ENCODE data around the gene CFAP58.

Gene CFAP58

GRCh38 chr10:104359811-104360210 is 6.2 kb downstream of the CFAP58 start:
- in situ Hi-C loops (cut with MboI; ENCODE audit: low sequenced_read_pairs), result no loop called here

- in situ Hi-C loops (cut with MboI; ENCODE audit: low sequenced_read_pairs), result no loop called here
Observed at GRCh38 chr10:104367904-104368303, 14.3 kb downstream of the CFAP58 start.

- in situ Hi-C loops (cut with MboI; ENCODE audit: low sequenced_read_pairs), result no loop called here
Observed at GRCh38 chr10:104368381-104368780, 14.7 kb downstream of the CFAP58 start.

- in situ Hi-C loops (cut with MboI; ENCODE audit: low sequenced_read_pairs), result no loop called here
Observed at GRCh38 chr10:104371753-104372152, 18.1 kb downstream of the CFAP58 start.

- in situ Hi-C loops (cut with MboI; ENCODE audit: low sequenced_read_pairs), result no loop called here
Observed at GRCh38 chr10:104374591-104374990, 21.0 kb downstream of the CFAP58 start.

- in situ Hi-C loops (cut with MboI; ENCODE audit: low sequenced_read_pairs), result no loop called here
Observed at GRCh38 chr10:104376784-104377300, 23.2 kb downstream of the CFAP58 start.

- in situ Hi-C loops (cut with MboI; ENCODE audit: low sequenced_read_pairs), result no loop called here
Observed at GRCh38 chr10:104380336-104380735, 26.7 kb downstream of the CFAP58 start.

- in situ Hi-C loops (cut with MboI; ENCODE audit: low sequenced_read_pairs), result no loop called here
Observed at GRCh38 chr10:104387130-104387888, 33.7 kb downstream of the CFAP58 start.

GRCh38 chr10:104388830-104389229 is 35.2 kb downstream of the CFAP58 start:
- in situ Hi-C loops (cut with MboI; ENCODE audit: low sequenced_read_pairs), result no loop called here

- in situ Hi-C loops (cut with MboI; ENCODE audit: low sequenced_read_pairs), result no loop called here
Observed at GRCh38 chr10:104391150-104391968, 37.7 kb downstream of the CFAP58 start.

- in situ Hi-C loops (cut with MboI; ENCODE audit: low sequenced_read_pairs), result no loop called here
Observed at GRCh38 chr10:104391969-104392296, 38.3 kb downstream of the CFAP58 start.

- in situ Hi-C loops (cut with MboI; ENCODE audit: low sequenced_read_pairs), result no loop called here
Observed at GRCh38 chr10:104393387-104393786, 39.8 kb downstream of the CFAP58 start.

- in situ Hi-C loops (cut with MboI; ENCODE audit: low sequenced_read_pairs), result no loop called here
Observed at GRCh38 chr10:104396581-104396980, 42.9 kb downstream of the CFAP58 start.

- in situ Hi-C loops (cut with MboI; ENCODE audit: low sequenced_read_pairs), result no loop called here
Observed at GRCh38 chr10:104403636-104404035, 50.0 kb downstream of the CFAP58 start.

GRCh38 chr10:104406715-104407650 is 53.4 kb downstream of the CFAP58 start:
- in situ Hi-C loops (cut with MboI; ENCODE audit: low sequenced_read_pairs), result no loop called here

GRCh38 chr10:104413528-104413927 is 59.9 kb downstream of the CFAP58 start:
- in situ Hi-C loops (cut with MboI; ENCODE audit: low sequenced_read_pairs), result no loop called here

- in situ Hi-C loops (cut with MboI; ENCODE audit: low sequenced_read_pairs), result no loop called here
Observed at GRCh38 chr10:104415526-104416165, 62.0 kb downstream of the CFAP58 start.

- in situ Hi-C loops (cut with MboI; ENCODE audit: low sequenced_read_pairs), result no loop called here
Observed at GRCh38 chr10:104416851-104417250, 63.2 kb downstream of the CFAP58 start.

GRCh38 chr10:104417637-104418292 is 64.1 kb downstream of the CFAP58 start:
- in situ Hi-C loops (cut with MboI; ENCODE audit: low sequenced_read_pairs), result no loop called here

GRCh38 chr10:104424719-104425118 is 71.1 kb downstream of the CFAP58 start:
- in situ Hi-C loops (cut with MboI; ENCODE audit: low sequenced_read_pairs), result no loop called here
